ENCODE measurements around the gene SALL4.

DNA sequence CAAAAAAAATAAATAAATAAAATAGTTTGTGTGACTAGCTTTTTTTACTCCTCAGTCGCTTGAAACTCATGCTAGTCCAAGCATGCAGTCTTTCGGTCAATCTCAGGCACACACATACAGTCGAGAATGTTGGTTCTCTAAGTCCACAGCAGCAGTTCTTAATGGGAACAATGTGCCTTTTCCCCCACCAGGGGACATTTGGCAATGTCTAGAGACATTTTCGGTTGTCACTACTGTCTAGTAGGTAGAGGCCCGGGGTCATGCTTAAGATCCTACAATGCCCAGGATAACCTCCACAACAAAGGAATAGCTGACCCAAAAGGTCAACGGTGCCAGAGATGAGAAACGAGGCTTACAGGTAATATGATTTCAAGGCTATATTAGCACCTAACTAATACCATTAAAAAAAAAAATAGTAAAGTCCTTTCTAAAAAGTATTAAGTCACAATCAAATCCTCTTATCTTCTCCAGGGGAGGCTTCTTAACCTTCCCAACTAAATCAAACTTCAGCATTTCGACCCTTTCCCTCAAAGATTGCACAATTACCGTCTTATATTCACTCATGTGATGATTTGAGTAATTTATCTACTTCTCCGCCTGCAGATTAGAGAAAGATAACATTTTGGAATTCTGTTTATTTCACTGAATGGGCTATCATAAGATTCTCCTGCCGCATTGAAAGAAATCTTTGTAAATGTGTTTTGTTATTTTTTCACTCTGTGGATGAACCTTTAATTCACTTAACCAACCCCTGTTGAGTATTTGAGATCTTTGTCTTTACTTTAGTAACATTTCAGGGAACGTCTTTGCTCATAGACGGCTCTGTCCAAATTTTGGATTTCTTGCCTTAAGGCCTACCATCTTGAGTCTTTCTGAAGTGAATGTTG, 8.1 kb upstream of the SALL4 start:
- TF ChIP-seq ZNF644 (tag; IDR thresholded peaks at IDR 0.05; ENCODE audit: low read depth) = no peak
- TF ChIP-seq ZKSCAN3 (CRISPR knock-in tag; IDR thresholded peaks at IDR 0.05) = no peak
- no peak for TF ChIP-seq FOXM1 (IDR thresholded peaks at IDR 0.05; ENCODE audit: low read depth)
- no peak for TF ChIP-seq FOXM1 (CRISPR knock-in tag; IDR thresholded peaks at IDR 0.05; ENCODE audit: low read depth)
- TF ChIP-seq SPI1 (IDR thresholded peaks at IDR 0.05; ENCODE audit: borderline replicate concordance, low read depth, low read length) = no peak
- TF ChIP-seq HNRNPK (IDR thresholded peaks at IDR 0.05; ENCODE audit: low read depth, low read length, poor library complexity, severe bottlenecking) = no peak

All from K562 (cell line).